Endodermal cell (in vitro differentiated cells): ENCODE results near the gene CNGB1. TPM values are rescaled to one million over a fixed set of nuclear protein-coding genes. Genes with fewer than 3 reads are reported as not detected.

Source experiments
- DNase-seq: peaks from one replicate; pipeline ENCODE4 v3.0.0-alpha.2; 2017
- H3K27ac ChIP-seq: 2 replicates; pipeline ENCODE4 v1.5.1; 2013; ENCODE audit warnings: mild to moderate bottlenecking, low read depth, low read length, moderate library complexity
- H3K27me3 ChIP-seq: 2 replicates; pipeline ENCODE4 v1.6.1; 2013; ENCODE audit warnings: mild to moderate bottlenecking, low read length, moderate library complexity; ENCODE audit not compliant: insufficient read depth, control insufficient read depth, poor library complexity, severe bottlenecking
- H3K36me3 ChIP-seq: 2 replicates; pipeline ENCODE4 v1.7.0; 2013; ENCODE audit warnings: mild to moderate bottlenecking, low read length, moderate library complexity; ENCODE audit not compliant: control insufficient read depth, insufficient read depth
- H3K4me1 ChIP-seq: one replicate; pipeline ENCODE4 v1.7.0; 2013; ENCODE audit warnings: low read length; ENCODE audit not compliant: control insufficient read depth, insufficient read depth
- H3K4me3 ChIP-seq: 2 replicates; pipeline ENCODE4 v1.5.1; 2013; ENCODE audit warnings: mild to moderate bottlenecking, low read length, moderate library complexity
- H3K9ac ChIP-seq: 2 replicates; pipeline ENCODE4 v1.6.1; 2013; ENCODE audit warnings: mild to moderate bottlenecking, low read length, moderate library complexity; ENCODE audit not compliant: poor library complexity, severe bottlenecking; ENCODE audit errors: extremely low read depth
- H3K9me3 ChIP-seq: 2 replicates; pipeline ENCODE4 v1.6.1; 2013; ENCODE audit warnings: mild to moderate bottlenecking, low read length, moderate library complexity; ENCODE audit not compliant: control insufficient read depth
- H3K27ac Mint-ChIP-seq: 2 replicates; pipeline ENCODE4 v1.8.0; 2020; ENCODE audit warnings: mixed read lengths
- H3K27me3 Mint-ChIP-seq: 2 replicates; pipeline ENCODE4 v1.8.0; 2021; ENCODE audit warnings: mild to moderate bottlenecking, mixed read lengths; ENCODE audit not compliant: insufficient read depth
- H3K36me3 Mint-ChIP-seq: 2 replicates; pipeline ENCODE4 v1.8.0; 2020; ENCODE audit warnings: low read depth, mixed read lengths
- H3K4me1 Mint-ChIP-seq: 2 replicates; pipeline ENCODE4 v1.8.0; 2020; ENCODE audit warnings: mixed read lengths
- H3K4me3 Mint-ChIP-seq: 2 replicates; pipeline ENCODE4 v1.8.0; 2020; ENCODE audit warnings: mild to moderate bottlenecking, moderate library complexity, mixed read lengths
- H3K9me3 Mint-ChIP-seq: 2 replicates; pipeline ENCODE4 v1.8.0; 2020; ENCODE audit warnings: mild to moderate bottlenecking, mixed read lengths
- CTCF ChIP-seq: fragments of 200-600 bp; sonication (generic); conservative IDR thresholded peaks from 2 replicates; pipeline ENCODE4 v1.5.0; 2021; ENCODE audit warnings: antibody characterized with exemption, mild to moderate bottlenecking
- WGBS, 2 experiments: methylation state at CpG; one replicate each; pipeline versions ENCODE4 v1.1.5 to v1.1.7; 2013; ENCODE audit warnings: missing lambda C conversion rate in 2 of 2, mixed read lengths in 1 of 2; ENCODE audit not compliant: insufficient coverage in 1 of 2, insufficient read length in 1 of 2; 5-methylcytosine and 5-hydroxymethylcytosine counted together
- total RNA-seq, 2 donors: library from RNA; stranded (reverse); fragmentation: NEBNext Ultra II Directional in 1 of 2; extraction: Animal tissue kit (Norgen Biotek cat#: 25700) in 1 of 2; gene quantifications; 2 replicates in 1 of 2; 3 replicates in 1 of 2; pipeline ENCODE4 v1.2.1, GENCODE V29; 2021

Gene CNGB1
- total RNA-seq, 2 donors from 2014 or later, result 0.29 to 0.60 TPM

- Histone ChIP-seq H3K27me3 (no peaks in the 10 kb centered on the region), H3K9ac (no peak overlapping the region), H3K36me3 (no peaks in the 10 kb centered on the region), H3K9me3 (no peaks in the 10 kb centered on the region), H3K27ac (no peak overlapping the region), H3K4me3 (no peak overlapping the region), H3K4me1 (peaks cover 7% of the 10 kb centered on the region)
- H3K27ac Mint-ChIP-seq, result no peak overlapping the region
- no peak for DNase-seq
- no peak overlapping the region for H3K4me3 Mint-ChIP-seq
- no peaks in the 10 kb centered on the region for H3K36me3 Mint-ChIP-seq
- H3K9me3 Mint-ChIP-seq, result no peaks in the 10 kb centered on the region
- TF ChIP-seq CTCF, result no peak
- 95 to 100% methylated on average over 1 of the region's 1 CpG for WGBS, 2 experiments
- H3K4me1 Mint-ChIP-seq, result peaks cover 10% of the 10 kb centered on the region
- no peaks in the 10 kb centered on the region for H3K27me3 Mint-ChIP-seq
Measured at GRCh38 chr16:57971848-57972247, 920 bp upstream of the CNGB1 start.

- no peak overlapping the region for H3K4me3 Mint-ChIP-seq
- no peaks in the 10 kb centered on the region for H3K4me1 ChIP-seq
- no peaks in the 10 kb centered on the region for H3K36me3 ChIP-seq
- no peak for DNase-seq
- H3K27ac ChIP-seq, result no peak overlapping the region
- whole genome bisulfite sequencing, 2 experiments, result 76 to 81% methylated on average over 12 to 13 of the region's 13 CpGs
- no peaks in the 10 kb centered on the region for H3K9me3 Mint-ChIP-seq
- no peak overlapping the region for H3K4me3 ChIP-seq
- H3K9me3 ChIP-seq, result no peaks in the 10 kb centered on the region
- H3K27ac Mint-ChIP-seq, result peak overlapping the region; percentile 8
- H3K27me3 Mint-ChIP-seq, result no peaks in the 10 kb centered on the region
- H3K27me3 ChIP-seq, result no peaks in the 10 kb centered on the region
- no peaks in the 10 kb centered on the region for H3K36me3 Mint-ChIP-seq
- no peak overlapping the region for H3K9ac ChIP-seq
- peaks cover 4% of the 10 kb centered on the region for H3K4me1 Mint-ChIP-seq
- no peak for TF ChIP-seq CTCF
Measured at GRCh38 chr16:57970319-57970718, 609 bp downstream of the CNGB1 start.

- Mint-ChIP-seq H3K36me3 (no peaks in the 10 kb centered on the region), H3K4me3 (no peak overlapping the region), H3K4me1 (peaks cover 4% of the 10 kb centered on the region), H3K27ac (no peak overlapping the region), H3K27me3 (no peaks in the 10 kb centered on the region), H3K9me3 (no peaks in the 10 kb centered on the region)
- no peaks in the 10 kb centered on the region for H3K36me3 ChIP-seq
- no peak overlapping the region for H3K9ac ChIP-seq
- H3K4me3 ChIP-seq, result no peak overlapping the region
- no peaks in the 10 kb centered on the region for H3K27me3 ChIP-seq
- no peak for TF ChIP-seq CTCF
- WGBS, 2 experiments, result 90 to 98% methylated on average over 7 to 10 of the region's 10 CpGs
- no peak overlapping the region for H3K27ac ChIP-seq
- DNase-seq, result no peak
- H3K4me1 ChIP-seq, result no peaks in the 10 kb centered on the region
- no peaks in the 10 kb centered on the region for H3K9me3 ChIP-seq
Measured at GRCh38 chr16:57969451-57970123, 1.3 kb downstream of the CNGB1 start.
